Activated B cell treated with CpG ODN at 0.5 μM for 24 hours (primary cell): ENCODE data around the gene VPS33B. TPM values are rescaled to one million over a fixed set of nuclear protein-coding genes. Genes with fewer than 3 reads are reported as not detected.

ENCODE experiments used
- ATAC-seq: fragments of 200-7000 bp; cut with Tn5 transposase; one replicate; pipeline ENCODE4 v1.10.0; 2021; ENCODE audit warnings: low read depth, mild to moderate bottlenecking, moderate library complexity
- CTCF ChIA-PET: fragments of 350-600 bp; sonication (Branson Sonifier 250); formaldehyde crosslinking; loops from one replicate; lab custom pipeline; 2021; ENCODE audit warnings: antibody characterized with exemption; lab: Charles Lee
- POLR2A ChIA-PET: fragments of 350-600 bp; sonication (Branson Sonifier 250); formaldehyde crosslinking; loops from one replicate; lab custom pipeline; 2021; ENCODE audit warnings: antibody characterized with exemption; lab: Charles Lee
- DNase-seq: peaks from one replicate; pipeline ENCODE4 v3.0.0; 2022
- H3K27ac Mint-ChIP-seq: one replicate; pipeline ENCODE4 v1.8.0; 2020; ENCODE audit warnings: mixed read lengths
- H3K27me3 Mint-ChIP-seq: one replicate; pipeline ENCODE4 v1.8.0; 2021; ENCODE audit warnings: mixed read lengths
- H3K36me3 Mint-ChIP-seq: one replicate; pipeline ENCODE4 v1.8.0; 2021; ENCODE audit warnings: low read depth, mixed read lengths
- H3K4me1 Mint-ChIP-seq: one replicate; pipeline ENCODE4 v1.8.0; 2021; ENCODE audit warnings: mixed read lengths
- H3K4me3 Mint-ChIP-seq: one replicate; pipeline ENCODE4 v1.8.0; 2020; ENCODE audit warnings: mild to moderate bottlenecking, mixed read lengths
- H3K9me3 Mint-ChIP-seq: one replicate; pipeline ENCODE4 v1.8.0; 2020; ENCODE audit warnings: mixed read lengths
- CTCF ChIP-seq: fragments of 200-600 bp; IDR thresholded peaks from one replicate; pipeline ENCODE4 v1.8.0; 2022; ENCODE audit warnings: antibody characterized with exemption, mild to moderate bottlenecking
- intact Hi-C: fragments of 100-400 bp; cut with micrococcal nuclease; formaldehyde crosslinking; loops from one replicate; pipeline ENCODE4 v1.15.1; 2024
- total RNA-seq: library from RNA; stranded (reverse); gene quantifications from 2 replicates; pipeline ENCODE4 v1.2.3, GENCODE V29; 2022

Gene VPS33B
- total RNA-seq, 1 donor from 2014 or later = 33.4 TPM

GRCh38 chr15:90974216-90974615 is 48.2 kb downstream of the VPS33B start:
- TF ChIP-seq CTCF = no peak
- Mint-ChIP-seq H3K27ac (no peak overlapping the region), H3K4me1 (no peaks in the 10 kb centered on the region), H3K27me3 (no peaks in the 10 kb centered on the region), H3K9me3 (no peaks in the 10 kb centered on the region), H3K4me3 (no peak overlapping the region), H3K36me3 (peaks cover 26% of the 10 kb centered on the region)
- DNase-seq = no peak
- no peak for ATAC-seq
- intact Hi-C loops = no loop called here
- CTCF ChIA-PET = no interaction called here
- POLR2A ChIA-PET = no interaction called here

- Mint-ChIP-seq H3K36me3 (peaks cover 27% of the 10 kb centered on the region), H3K27ac (no peak overlapping the region), H3K4me3 (no peak overlapping the region), H3K9me3 (no peaks in the 10 kb centered on the region), H3K27me3 (no peaks in the 10 kb centered on the region), H3K4me1 (no peaks in the 10 kb centered on the region)
- ChIA-PET POLR2A (interaction anchor here (0.6 to 0.8 kb wide), 2 partner anchors 9 to 18 kb away, joined by 3 to 4 read pairs; partner anchors contain the start of gene RCCD1), CTCF (interaction anchor here (0.6 kb wide), 1 partner anchor 812 kb away, joined by 3 read pairs; no protein-coding TSS in a partner anchor)
- no peak for TF ChIP-seq CTCF
- intact Hi-C loops = no loop called here
- ATAC-seq (no peak), DNase-seq (no peak)
These were observed 50.3 kb downstream of the VPS33B start for GRCh38 chr15:90972133-90972532.

- ATAC-seq = no peak
- H3K4me1 Mint-ChIP-seq = no peaks in the 10 kb centered on the region
- ChIA-PET POLR2A (no interaction called here), CTCF (no interaction called here)
- no peaks in the 10 kb centered on the region for H3K27me3 Mint-ChIP-seq
- H3K9me3 Mint-ChIP-seq = no peaks in the 10 kb centered on the region
- no peak overlapping the region for H3K27ac Mint-ChIP-seq
- H3K4me3 Mint-ChIP-seq = no peak overlapping the region
- no peak for DNase-seq
- intact Hi-C loops = no loop called here
- TF ChIP-seq CTCF = no peak
- peaks cover 39% of the 10 kb centered on the region for H3K36me3 Mint-ChIP-seq
These were observed 52.1 kb downstream of the VPS33B start for GRCh38 chr15:90970274-90970673.

- Mint-ChIP-seq H3K9me3 (no peaks in the 10 kb centered on the region), H3K36me3 (peaks cover 37% of the 10 kb centered on the region), H3K27ac (no peak overlapping the region), H3K27me3 (no peaks in the 10 kb centered on the region), H3K4me3 (no peak overlapping the region), H3K4me1 (no peaks in the 10 kb centered on the region)
- no peak for TF ChIP-seq CTCF
- ChIA-PET CTCF (interaction anchor here (0.9 kb wide), 1 partner anchor 10 kb away, joined by 3 read pairs; no protein-coding TSS in a partner anchor), POLR2A (no interaction called here)
- DNase-seq (no peak), ATAC-seq (no peak)
- intact Hi-C loops = no loop called here
These were observed 54.0 kb downstream of the VPS33B start for GRCh38 chr15:90968434-90968833.

- peaks cover 41% of the 10 kb centered on the region for H3K36me3 Mint-ChIP-seq
- H3K4me3 Mint-ChIP-seq = no peak overlapping the region
- H3K4me1 Mint-ChIP-seq = no peaks in the 10 kb centered on the region
- no peaks in the 10 kb centered on the region for H3K27me3 Mint-ChIP-seq
- no peak for ATAC-seq
- no peak for DNase-seq
- no peak for TF ChIP-seq CTCF
- H3K27ac Mint-ChIP-seq = no peak overlapping the region
- no peaks in the 10 kb centered on the region for H3K9me3 Mint-ChIP-seq
- intact Hi-C loops = no loop called here
- ChIA-PET CTCF (no interaction called here), POLR2A (no interaction called here)
These were observed 55.2 kb downstream of the VPS33B start for GRCh38 chr15:90967206-90967605.
